HFFc6 (cell line): ENCODE results near the gene THBS2. TPM values are rescaled to one million over a fixed set of nuclear protein-coding genes. Genes with fewer than 3 reads are reported as not detected.
"Not testable (repeated sequence)": the region's sequence is repeated elsewhere in the genome, so short reads cannot be mapped to it uniquely, and the experiment has no call there.

ENCODE experiments used
- DNase-seq: peaks from one replicate; pipeline ENCODE4 v3.0.0-alpha.2; 2018
- H3K27ac Mint-ChIP-seq: 2 replicates; pipeline ENCODE4 v1.8.0; 2020; ENCODE audit warnings: mild to moderate bottlenecking, mixed read lengths
- H3K27me3 Mint-ChIP-seq: 2 replicates; pipeline ENCODE4 v1.8.0; 2021; ENCODE audit warnings: mild to moderate bottlenecking, moderate library complexity, mixed read lengths; ENCODE audit not compliant: insufficient read depth
- H3K36me3 Mint-ChIP-seq: 2 replicates; pipeline ENCODE4 v1.8.0; 2021; ENCODE audit warnings: low read depth, mixed read lengths
- H3K4me1 Mint-ChIP-seq: 2 replicates; pipeline ENCODE4 v1.8.0; 2020; ENCODE audit warnings: low read depth, mixed read lengths
- H3K4me3 Mint-ChIP-seq: 2 replicates; pipeline ENCODE4 v1.8.0; 2020; ENCODE audit warnings: mild to moderate bottlenecking, moderate library complexity, mixed read lengths
- H3K9me3 Mint-ChIP-seq: 2 replicates; pipeline ENCODE4 v1.8.0; 2020; ENCODE audit warnings: mild to moderate bottlenecking, mixed read lengths
- total RNA-seq, 6 experiments: library from RNA; stranded (reverse); fragmentation: NEBNext Ultra II Directional; extraction: Animal tissue kit (Norgen Biotek cat#: 25700); gene quantifications; 2 replicates in 1 of 6; 3 replicates in 5 of 6; pipeline ENCODE4 v1.2.3, GENCODE V29; 2021
- TF ChIP-seq, protein P1 (sequence below): fragments of 200-600 bp; sonication (generic); IDR thresholded peaks from 2 replicates; pipeline ENCODE4 v1.5.0; 2021; ENCODE audit warnings: antibody characterized with exemption, mild to moderate bottlenecking

THBS2 gene
- total RNA-seq, 6 experiments from 2014 or later: 156 to 254 (median 218) TPM

DNA sequence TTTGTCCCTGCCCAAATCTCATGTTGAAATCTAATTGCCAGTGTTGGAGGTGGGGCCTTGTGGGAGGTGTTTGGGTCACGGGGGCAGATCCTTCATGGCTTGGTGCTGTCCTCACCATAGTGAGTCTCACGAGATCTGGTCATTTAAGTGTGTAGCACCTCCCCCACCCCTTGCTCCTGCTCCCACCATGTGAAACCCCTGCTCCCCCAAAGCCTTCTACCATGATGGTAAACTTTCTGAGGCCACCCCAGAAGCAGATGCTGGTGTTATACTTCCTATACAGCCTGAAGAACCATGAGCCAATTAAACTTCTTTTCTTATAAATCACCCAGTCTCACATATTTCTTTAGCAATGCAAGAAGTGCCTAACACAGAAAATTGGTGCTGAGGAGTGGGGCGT, 19.9 kb upstream of the THBS2 start:
- Mint-ChIP-seq H3K4me3 (no peak overlapping the region), H3K36me3 (no peaks in the 10 kb centered on the region), H3K4me1 (peaks cover 49% of the 10 kb centered on the region), H3K27ac (no peak overlapping the region), H3K27me3 (no peaks in the 10 kb centered on the region), H3K9me3 (no peaks in the 10 kb centered on the region)
- DNase-seq: no peak
- TF ChIP-seq, protein P1, sequence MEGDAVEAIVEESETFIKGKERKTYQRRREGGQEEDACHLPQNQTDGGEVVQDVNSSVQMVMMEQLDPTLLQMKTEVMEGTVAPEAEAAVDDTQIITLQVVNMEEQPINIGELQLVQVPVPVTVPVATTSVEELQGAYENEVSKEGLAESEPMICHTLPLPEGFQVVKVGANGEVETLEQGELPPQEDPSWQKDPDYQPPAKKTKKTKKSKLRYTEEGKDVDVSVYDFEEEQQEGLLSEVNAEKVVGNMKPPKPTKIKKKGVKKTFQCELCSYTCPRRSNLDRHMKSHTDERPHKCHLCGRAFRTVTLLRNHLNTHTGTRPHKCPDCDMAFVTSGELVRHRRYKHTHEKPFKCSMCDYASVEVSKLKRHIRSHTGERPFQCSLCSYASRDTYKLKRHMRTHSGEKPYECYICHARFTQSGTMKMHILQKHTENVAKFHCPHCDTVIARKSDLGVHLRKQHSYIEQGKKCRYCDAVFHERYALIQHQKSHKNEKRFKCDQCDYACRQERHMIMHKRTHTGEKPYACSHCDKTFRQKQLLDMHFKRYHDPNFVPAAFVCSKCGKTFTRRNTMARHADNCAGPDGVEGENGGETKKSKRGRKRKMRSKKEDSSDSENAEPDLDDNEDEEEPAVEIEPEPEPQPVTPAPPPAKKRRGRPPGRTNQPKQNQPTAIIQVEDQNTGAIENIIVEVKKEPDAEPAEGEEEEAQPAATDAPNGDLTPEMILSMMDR: no peak

DNA sequence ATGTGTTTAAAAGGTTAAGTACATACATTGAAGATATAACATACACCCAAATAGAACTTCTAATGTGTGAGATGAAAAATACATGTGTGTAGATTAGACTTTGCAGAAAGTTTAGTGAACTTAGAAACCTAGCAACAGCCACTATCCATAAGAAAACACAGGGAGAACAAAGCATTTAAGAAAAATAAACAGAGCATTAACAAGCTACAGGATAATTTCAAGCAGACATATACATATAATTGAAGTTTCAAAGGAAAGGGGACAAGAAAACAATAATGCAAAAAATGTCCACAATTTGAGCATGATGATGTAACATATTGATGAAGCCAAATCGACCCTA, 18.2 kb upstream of the THBS2 start:
- no peak for DNase-seq
- H3K9me3 Mint-ChIP-seq: peaks cover 3% of the 10 kb centered on the region; the same call in 1 of the 2 replicates

DNA sequence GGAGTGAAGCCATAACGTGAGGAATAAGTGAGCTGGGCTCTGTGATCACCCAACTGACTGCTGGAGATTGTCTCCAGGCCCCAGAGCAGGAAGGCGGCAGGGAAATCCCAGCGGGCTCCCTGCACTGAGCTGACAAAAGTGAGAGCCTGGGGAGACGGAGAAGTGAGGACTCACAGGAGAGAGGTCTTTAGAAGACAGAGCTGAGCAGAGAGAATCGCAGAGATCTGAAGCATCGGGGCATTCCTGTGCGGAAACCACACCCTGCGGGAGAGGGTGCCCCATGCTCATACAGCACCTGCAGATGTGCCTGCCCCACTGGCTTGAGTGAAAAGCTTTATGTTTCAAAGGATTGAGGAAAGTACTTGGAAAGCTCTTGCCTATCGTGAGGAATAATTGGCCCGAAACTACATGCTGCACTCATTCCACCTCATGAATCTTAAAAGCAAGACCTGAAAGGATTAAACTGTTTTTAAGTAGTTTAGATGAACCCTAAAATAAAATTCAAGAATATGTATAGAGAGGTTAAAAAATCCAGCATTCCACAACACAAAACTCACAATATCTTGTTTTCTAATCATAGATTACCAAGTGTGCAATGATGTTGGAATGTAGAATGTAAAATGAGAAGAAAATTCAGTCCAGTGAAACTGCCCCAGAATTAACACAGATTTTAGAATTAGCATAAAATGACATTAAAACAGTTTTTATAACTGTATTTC, 17.7 kb upstream of the THBS2 start:
- H3K9me3 Mint-ChIP-seq: peaks cover 3% of the 10 kb centered on the region; the same call in 1 of the 2 replicates
- no peak for DNase-seq

More for the DNA sequence above, 18.2 kb upstream of the THBS2 start:
- Mint-ChIP-seq H3K4me3 (no peak overlapping the region; the same call in 1 of the 2 replicates), H3K27me3 (no peaks in the 10 kb centered on the region), H3K36me3 (no peaks in the 10 kb centered on the region), H3K27ac (peak overlapping the region; percentile 17), H3K4me1 (peaks cover 55% of the 10 kb centered on the region)
- TF ChIP-seq, protein P1: no peak

DNA sequence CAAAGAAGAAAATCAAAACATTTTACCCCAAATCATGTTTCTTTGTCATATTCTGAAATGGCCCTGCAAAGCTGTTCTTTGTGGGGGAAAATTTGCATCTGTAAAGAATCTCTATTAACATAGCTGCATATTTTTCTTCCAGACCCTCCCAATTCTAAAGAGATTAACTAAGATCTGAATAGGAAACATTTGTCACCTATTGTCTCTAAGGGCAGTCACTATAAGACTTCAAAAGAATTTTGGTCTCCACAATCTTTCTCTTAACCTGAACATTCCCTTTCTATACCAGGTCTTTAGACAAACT, 16.4 kb upstream of the THBS2 start:
- not testable (repeated sequence) for H3K9me3 Mint-ChIP-seq

More for the DNA sequence above, 17.7 kb upstream of the THBS2 start:
- Mint-ChIP-seq H3K36me3 (no peaks in the 10 kb centered on the region), H3K4me3 (no peak overlapping the region; the same call in 1 of the 2 replicates), H3K27ac (peak overlapping the region; percentile 17), H3K27me3 (no peaks in the 10 kb centered on the region), H3K4me1 (peaks cover 60% of the 10 kb centered on the region)
- TF ChIP-seq, protein P1: no peak

DNA sequence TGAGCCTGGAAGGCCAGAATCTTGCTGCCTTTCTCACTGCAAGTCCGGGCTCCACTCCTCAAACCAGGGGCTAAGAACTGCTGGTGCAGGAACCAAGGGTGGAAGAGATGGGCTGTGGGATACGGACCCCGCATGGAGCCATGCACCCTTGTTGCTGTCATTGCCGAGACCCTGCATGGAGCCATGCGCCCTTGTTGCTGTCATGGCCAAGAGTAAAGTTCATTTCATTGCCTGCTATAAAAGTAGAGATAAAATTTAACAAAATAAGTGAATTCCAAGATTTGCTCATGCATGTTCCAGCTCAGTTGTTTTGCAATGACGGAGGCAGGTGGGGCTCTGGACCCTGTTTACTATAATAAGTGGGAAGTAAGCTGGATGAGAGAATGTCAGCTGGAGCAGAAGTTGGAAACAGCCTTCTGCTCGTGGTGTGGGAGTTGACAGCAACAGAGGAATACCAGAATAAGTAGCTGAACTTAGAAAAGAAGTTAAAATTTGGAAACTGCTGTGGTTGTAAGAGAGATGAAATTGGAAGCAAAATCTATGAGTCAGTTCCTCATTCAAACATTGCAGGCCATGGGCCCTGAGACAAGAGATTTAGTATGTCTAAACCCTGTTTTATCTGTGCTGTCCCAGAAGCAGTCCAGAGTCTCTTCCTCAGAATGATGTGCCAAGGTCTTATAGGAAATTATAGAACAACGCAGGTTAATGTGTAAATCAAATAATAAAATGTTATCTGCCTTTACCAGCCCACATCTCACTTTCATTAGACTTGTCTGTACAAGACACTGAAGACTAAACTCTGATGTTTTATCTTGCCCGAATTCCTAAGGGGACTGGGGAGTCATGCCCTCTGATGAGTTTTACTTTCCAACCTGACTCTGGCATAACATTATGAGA, 15.8 kb upstream of the THBS2 start:
- no peak for DNase-seq
- Mint-ChIP-seq H3K4me1 (peaks cover 63% of the 10 kb centered on the region), H3K4me3 (no peak overlapping the region), H3K27ac (peak overlapping the region; percentile 62), H3K27me3 (no peaks in the 10 kb centered on the region), H3K36me3 (no peaks in the 10 kb centered on the region), H3K9me3 (peaks cover 3% of the 10 kb centered on the region; the same call in 1 of the 2 replicates)
- TF ChIP-seq, protein P1: no peak

More for the DNA sequence above, 16.4 kb upstream of the THBS2 start:
- DNase-seq, H3K4me3 Mint-ChIP-seq, H3K36me3 Mint-ChIP-seq, H3K27me3 Mint-ChIP-seq: not testable (repeated sequence)
- Mint-ChIP-seq H3K4me1 (peaks cover 63% of the 10 kb centered on the region), H3K27ac (0 out of 2 replicates have a peak overlapping the region, but pooled peaks have one; percentile 62)

DNA sequence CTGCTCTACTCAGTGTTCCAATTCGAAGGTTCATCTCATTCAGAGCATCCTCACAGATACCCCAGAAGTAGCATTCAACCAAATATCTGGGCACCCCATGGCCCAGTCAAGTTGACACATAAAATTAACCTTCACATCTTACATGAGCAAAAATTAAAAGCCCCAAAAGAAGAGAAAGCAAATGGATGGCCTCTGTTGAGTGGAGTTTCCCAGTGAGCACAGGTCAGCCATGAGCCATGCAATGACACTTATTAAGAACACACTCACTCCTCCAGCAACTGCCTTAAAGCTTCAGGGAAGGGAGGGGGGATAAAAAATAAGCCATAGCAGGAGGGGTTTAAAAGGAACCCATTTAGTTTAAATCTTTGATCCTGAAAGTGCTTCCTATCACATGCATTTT, 14.6 kb upstream of the THBS2 start:
- H3K4me1 Mint-ChIP-seq: peaks cover 64% of the 10 kb centered on the region
- TF ChIP-seq, protein P1: no peak
- H3K27ac Mint-ChIP-seq: no peak overlapping the region
- no peak overlapping the region for H3K4me3 Mint-ChIP-seq
- H3K36me3 Mint-ChIP-seq: no peaks in the 10 kb centered on the region
- peaks cover 3% of the 10 kb centered on the region; the same call in 1 of the 2 replicates for H3K9me3 Mint-ChIP-seq
- DNase-seq: no peak
- 0 out of 2 replicates have a peak, but pooled peaks cover 4% of the 10 kb centered on the region for H3K27me3 Mint-ChIP-seq
